Lower leg skin (tissue), 3 donors: ENCODE data around the gene DGAT2L6.

ENCODE experiments used
- CTCF ChIP-seq, 3 donors: fragments of 450-650 bp; IDR thresholded peaks; one replicate each; pipeline ENCODE4 v1.5.1; 2016; ENCODE audit warnings: antibody characterized with exemption in 3 of 3, mild to moderate bottlenecking in 3 of 3, moderate library complexity in 2 of 3
- POLR2A ChIP-seq, 2 donors: fragments of 450-650 bp; IDR thresholded peaks; one replicate each; pipeline ENCODE4 v1.6.1; 2016 to 2017; ENCODE audit warnings: antibody characterized with exemption in 2 of 2, mild to moderate bottlenecking in 1 of 2, moderate library complexity in 1 of 2

- TF ChIP-seq CTCF (IDR thresholded peaks at IDR 0.05): no peak
- TF ChIP-seq POLR2A (IDR thresholded peaks at IDR 0.05): no peak
Measured at GRCh38 chrX:70128071-70128470, 49.2 kb upstream of the DGAT2L6 start.
